ENCODE results near the gene CERS1.

CERS1 gene

DNA sequence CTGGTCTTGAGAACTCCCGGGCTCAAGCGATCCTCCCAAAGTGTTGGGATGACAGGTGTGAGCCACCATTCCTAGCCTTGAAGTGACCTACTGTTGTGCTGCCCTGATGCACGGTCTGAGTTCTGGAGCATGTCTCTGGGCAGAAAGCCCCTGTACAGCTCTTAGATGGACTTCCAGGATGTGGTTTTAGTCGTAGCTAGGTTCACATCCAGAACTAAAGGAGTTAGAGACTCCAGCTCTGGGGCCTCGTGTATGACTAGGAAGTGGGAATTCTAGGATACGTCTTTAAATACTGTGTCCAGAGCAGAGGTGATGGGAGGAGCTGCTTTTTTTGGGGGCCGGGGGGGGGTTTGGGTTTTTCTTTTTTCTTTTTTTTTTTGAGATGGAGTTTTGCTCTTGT lies 52.0 kb downstream of the CERS1 start:
- in situ Hi-C loops (cut with HindIII; ENCODE audit: low sequenced_read_pairs), result no loop called here

DNA sequence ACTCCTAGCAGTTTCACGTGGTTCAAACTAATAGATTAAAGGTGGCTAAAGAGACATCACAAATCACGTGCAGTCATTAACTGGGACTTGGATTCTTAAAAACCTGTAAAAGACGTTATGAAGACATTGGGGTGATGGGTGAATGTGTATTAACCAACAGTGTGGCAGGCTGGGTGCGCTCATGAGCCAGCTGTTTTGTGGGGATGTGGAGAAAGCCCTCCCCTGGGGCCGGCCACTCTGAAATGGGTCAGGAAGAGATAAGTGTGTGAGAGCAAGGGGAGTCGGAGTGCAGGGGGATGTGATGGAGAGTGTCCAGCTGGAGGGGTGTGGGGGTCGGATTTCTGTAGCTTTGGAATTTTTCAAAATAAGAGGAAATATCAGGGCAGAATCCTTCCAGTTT lies 53.8 kb downstream of the CERS1 start:
- in situ Hi-C loops (cut with HindIII; ENCODE audit: low sequenced_read_pairs), result no loop called here

- in situ Hi-C loops (cut with HindIII; ENCODE audit: low sequenced_read_pairs), result no loop called here
Measured at GRCh38 chr19:18841400-18841799, 54.6 kb downstream of the CERS1 start.

DNA sequence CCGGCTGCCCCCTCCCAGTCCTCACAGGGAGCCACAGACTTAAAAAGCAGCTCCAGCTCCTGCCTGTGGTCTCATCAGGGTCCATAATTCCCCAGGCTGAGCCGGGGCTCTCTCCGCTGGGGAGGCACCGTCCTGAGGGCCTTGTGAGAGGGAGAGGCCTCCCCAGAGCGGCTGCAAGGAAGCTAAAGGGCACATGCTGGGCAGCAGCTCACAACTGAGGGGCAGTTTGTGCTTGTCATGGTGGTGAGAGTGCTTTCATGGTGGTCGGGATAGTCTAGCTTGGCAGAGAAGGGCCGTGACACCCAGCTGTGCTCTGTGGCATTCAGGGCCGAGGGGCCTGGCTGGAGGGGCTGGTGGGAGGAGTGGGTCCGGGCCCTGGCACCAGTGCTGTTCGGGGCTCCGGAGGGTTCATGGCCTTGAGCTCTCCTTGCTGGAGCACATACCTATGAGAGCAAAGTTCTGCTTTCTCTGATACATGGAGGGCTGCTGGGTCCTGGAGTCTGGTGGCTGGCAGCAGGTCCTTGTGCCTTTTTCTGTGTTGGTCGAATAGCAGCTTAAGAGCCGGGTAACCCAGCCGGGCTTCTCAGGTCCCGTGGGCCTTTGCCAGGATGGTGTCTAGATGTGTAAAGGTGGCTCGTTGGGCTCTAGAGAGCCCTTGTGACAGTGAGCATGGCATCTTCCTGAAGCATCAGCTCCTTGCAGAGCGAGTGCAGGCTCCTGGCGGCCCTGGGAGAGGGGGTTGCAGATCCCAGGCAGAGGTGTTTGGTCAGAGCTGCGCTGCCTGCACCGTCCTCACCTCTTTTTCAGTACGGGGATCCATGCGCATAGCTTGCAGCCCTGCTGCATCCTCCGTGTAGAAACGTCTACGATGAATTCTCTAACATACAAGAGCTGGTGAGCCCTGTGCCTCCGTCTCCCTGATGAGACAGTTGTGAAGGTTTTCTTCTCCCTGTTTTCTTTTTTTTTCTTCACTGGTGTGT lies 55.4 kb downstream of the CERS1 start:
- in situ Hi-C loops (cut with HindIII; ENCODE audit: low sequenced_read_pairs), result no loop called here

DNA sequence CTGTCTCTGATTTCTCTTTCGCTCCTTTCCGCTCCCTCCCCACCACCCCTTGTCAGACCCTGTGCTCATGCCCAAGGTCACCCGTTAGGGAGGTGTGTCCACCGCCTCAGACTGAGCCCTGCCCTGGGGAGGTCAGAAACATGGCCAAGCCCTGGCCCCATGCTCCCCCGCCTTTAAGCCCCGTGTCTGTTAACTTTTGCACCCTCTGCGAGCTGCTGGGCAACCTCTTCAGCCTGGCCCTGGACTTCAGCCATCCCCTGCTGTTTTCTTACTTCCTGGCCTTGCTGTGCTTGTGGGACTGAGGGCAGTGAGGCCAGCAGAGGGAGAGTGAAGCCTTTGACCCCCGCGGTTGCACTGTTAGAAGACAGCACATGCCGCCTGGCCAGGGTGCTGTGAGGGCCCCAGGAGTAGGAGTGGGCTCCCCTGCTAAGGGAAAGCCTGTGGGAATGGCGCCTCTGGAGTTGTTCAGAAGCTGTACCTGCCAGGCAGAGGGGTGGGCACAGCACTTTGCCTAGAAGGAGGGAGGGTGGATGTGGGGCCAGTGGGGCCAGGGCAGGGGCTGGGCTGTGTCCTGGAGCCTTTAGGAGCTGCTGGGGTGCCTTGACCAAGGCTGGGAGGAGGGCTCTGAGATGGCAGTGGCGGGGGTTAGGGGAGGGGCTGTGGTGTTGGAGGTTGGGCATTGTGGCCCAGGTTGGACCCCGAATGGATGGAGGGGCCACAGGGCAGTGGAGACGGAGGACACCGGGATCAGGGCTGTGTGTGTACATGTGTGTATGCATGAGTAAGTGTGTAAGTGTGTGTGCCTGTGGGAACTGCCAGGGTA lies 56.3 kb downstream of the CERS1 start:
- in situ Hi-C loops (cut with HindIII; ENCODE audit: low sequenced_read_pairs), result no loop called here

- in situ Hi-C loops (cut with HindIII; ENCODE audit: low sequenced_read_pairs), result no loop called here
Measured at GRCh38 chr19:18834644-18834984, 61.3 kb downstream of the CERS1 start.

- in situ Hi-C loops (cut with HindIII; ENCODE audit: low sequenced_read_pairs), result no loop called here
Measured at GRCh38 chr19:18833849-18834643, 61.9 kb downstream of the CERS1 start.

DNA sequence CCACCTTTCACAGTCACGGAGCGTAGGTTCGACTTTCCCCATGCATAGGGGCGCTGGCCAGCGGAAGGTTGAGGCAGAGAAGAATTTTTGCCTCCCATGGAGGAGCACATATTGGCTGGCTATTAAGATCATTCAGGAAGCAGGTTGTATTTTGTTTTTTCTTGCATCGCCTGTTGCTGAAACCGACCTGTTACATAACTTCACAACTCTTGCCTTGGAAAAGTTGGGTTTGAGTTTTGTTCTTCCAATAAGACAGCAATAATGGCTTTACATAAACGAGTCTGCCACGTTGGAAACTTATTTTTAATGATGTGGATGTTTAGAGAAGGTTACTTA lies 62.8 kb downstream of the CERS1 start:
- in situ Hi-C loops (cut with HindIII; ENCODE audit: low sequenced_read_pairs), result no loop called here

- in situ Hi-C loops (cut with HindIII; ENCODE audit: low sequenced_read_pairs), result no loop called here
Measured at GRCh38 chr19:18832306-18833140, 63.4 kb downstream of the CERS1 start.

DNA sequence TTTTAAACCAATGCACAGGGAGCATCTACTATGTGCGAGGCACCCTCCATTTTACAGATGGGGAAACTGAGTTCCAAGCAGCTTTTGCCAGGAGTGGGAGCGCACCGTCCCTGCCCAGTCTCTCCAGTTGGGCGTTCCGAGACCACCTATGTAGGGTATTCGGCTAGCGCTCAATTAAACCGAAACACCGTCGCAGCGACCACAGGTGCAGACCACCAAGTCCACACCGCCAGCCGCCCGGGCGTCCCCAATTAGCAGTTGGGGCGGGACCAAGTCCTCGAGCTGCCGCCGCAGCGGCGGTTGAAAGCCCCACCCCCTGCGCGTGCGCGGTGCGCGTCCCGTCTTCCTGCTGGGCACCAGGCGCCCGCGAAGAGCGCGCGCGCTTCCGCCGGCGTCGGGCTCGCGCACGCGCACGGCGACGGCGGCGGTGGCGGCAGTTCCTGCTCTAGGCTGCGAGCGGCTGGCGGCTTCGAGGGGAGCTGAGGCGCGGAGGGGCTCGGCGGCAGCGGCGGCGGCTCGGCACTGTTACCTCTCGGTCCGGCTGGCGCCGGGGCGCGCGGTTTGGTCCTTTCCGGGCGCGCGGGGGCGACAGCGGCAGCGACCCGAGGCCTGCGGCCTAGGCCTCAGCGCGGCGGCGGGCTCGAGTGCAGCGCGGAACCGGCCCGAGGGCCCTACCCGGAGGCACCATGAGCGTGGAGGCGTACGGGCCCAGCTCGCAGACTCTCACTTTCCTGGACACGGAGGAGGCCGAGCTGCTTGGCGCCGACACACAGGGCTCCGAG lies 64.2 kb downstream of the CERS1 start, which contains the start of gene UPF1:
Gene UPF1, plus strand, starts transcription at position 436 of the 782 bp plus-strand sequence. Its CDS starts 251 bp downstream, at position 687.
- in situ Hi-C loops (cut with HindIII; ENCODE audit: low sequenced_read_pairs), result no loop called here

DNA sequence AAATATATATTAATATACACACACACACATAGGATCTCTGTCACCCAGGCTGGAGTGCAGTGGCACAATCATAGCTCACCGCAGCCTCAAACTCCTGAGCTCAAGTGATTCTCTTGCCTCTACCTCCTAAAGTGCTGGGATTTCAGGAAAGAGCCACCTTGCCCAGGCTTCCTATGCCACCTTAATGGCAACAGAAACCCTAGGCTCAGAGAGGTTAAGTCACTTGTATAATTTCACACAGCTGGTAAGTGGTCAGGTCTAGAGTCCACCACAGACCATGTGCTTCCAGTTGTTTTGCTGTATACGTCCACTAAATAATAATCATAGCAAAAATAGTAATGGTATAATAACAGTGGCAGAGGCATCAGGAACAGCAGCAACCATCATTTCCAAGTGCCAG lies 65.5 kb downstream of the CERS1 start:
- in situ Hi-C loops (cut with HindIII; ENCODE audit: low sequenced_read_pairs), result no loop called here

GRCh38 chr19:18828786-18829185 lies 67.2 kb downstream of the CERS1 start:
- in situ Hi-C loops (cut with HindIII; ENCODE audit: low sequenced_read_pairs), result no loop called here
